GM12891 (cell line): ENCODE data around the gene OGDHL.

Experiments
- POLR2A ChIP-seq: IDR thresholded peaks from 2 replicates; pipeline ENCODE4 v1.6.1; 2011; ENCODE audit warnings: low read depth, low read length, control low read depth
- POLR2AphosphoS5 ChIP-seq: IDR thresholded peaks from 2 replicates; pipeline ENCODE4 v1.6.1; 2011; ENCODE audit warnings: low read depth, low read length, control low read depth
- POU2F2 ChIP-seq: IDR thresholded peaks from 2 replicates; pipeline ENCODE4 v1.6.1; 2011; ENCODE audit warnings: low read depth, mild to moderate bottlenecking, control low read depth, low read length, moderate library complexity
- SPI1 ChIP-seq: IDR thresholded peaks from 2 replicates; pipeline ENCODE4 v1.6.1; 2011; ENCODE audit warnings: low read depth, low read length, control low read depth
- TAF1 ChIP-seq: IDR thresholded peaks from 2 replicates; pipeline ENCODE4 v1.6.1; 2011; ENCODE audit warnings: low read depth, low read length, control low read depth

DNA sequence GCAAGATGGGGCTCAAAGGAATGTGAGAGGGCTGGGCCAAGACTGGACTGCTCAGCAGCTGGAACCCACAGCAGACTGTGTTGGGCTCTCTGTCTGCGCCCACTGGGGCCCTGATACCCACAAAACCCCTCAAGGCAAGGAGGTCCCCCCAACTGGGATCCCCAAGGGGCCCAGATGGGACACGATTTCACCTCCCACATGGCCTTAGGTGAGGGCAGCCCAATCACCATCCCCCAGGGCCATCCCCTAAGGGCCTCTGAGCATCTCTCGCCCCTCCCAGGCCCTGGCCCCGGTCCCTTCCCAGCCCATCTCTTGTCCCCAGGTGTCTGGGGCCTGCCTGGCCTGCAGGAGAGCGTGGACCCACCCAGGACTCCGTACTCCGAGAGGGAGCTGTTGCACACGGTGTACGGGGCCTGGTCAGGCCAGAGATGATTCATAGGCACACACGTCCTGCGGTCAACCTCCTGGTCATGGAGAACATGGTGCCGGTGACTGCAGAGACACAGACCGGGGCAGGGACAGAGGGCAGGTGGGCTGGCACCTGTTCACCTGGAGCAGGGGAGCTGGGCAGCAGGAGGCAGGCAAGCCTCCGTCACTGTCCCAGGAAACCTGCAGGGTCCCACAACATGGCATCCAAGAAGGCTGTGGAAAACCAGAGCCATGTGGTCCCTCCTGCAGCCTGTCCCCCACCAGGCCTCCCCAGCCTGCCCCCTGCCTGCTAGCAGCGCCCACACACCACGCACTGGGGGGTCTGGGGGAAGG is 21.6 kb downstream of the OGDHL start:
- TF ChIP-seq POLR2A = no peak
- TF ChIP-seq TAF1 = no peak
- TF ChIP-seq POLR2AphosphoS5 = no peak
- TF ChIP-seq POU2F2 = no peak
- no peak for TF ChIP-seq SPI1
